GM18507 (cell line): ENCODE results near the gene MSANTD1.

Source experiments
- DNase-seq: peaks from one replicate; pipeline ENCODE4 v3.0.0; 2011; ENCODE audit warnings: low read depth; ENCODE audit not compliant: insufficient read length; ENCODE audit errors: extremely low spot score
- FAIRE-seq: peaks from 2 replicates; lab custom pipeline; 2011; peaks lifted over from hg19 to GRCh38; lab: Jason Lieb, UNC

Gene MSANTD1

GRCh38 chr4:3248811-3249661, at the start of gene MSANTD1:
MSANTD1 (plus strand) TSS chr4:3249159; CDS start chr4:3249223, 64 bp downstream.
- FAIRE-seq (no peak), DNase-seq (no peak)

GRCh38 chr4:3199653-3200422, 49.1 kb upstream of the MSANTD1 start:
- FAIRE-seq (no peak), DNase-seq (no peak)

GRCh38 chr4:3200423-3201090, 48.4 kb upstream of the MSANTD1 start:
- FAIRE-seq (no peak), DNase-seq (no peak)

GRCh38 chr4:3201718-3202702, 46.9 kb upstream of the MSANTD1 start:
- FAIRE-seq, result peak; percentile 89
- DNase-seq, result peak; percentile 44

DNA sequence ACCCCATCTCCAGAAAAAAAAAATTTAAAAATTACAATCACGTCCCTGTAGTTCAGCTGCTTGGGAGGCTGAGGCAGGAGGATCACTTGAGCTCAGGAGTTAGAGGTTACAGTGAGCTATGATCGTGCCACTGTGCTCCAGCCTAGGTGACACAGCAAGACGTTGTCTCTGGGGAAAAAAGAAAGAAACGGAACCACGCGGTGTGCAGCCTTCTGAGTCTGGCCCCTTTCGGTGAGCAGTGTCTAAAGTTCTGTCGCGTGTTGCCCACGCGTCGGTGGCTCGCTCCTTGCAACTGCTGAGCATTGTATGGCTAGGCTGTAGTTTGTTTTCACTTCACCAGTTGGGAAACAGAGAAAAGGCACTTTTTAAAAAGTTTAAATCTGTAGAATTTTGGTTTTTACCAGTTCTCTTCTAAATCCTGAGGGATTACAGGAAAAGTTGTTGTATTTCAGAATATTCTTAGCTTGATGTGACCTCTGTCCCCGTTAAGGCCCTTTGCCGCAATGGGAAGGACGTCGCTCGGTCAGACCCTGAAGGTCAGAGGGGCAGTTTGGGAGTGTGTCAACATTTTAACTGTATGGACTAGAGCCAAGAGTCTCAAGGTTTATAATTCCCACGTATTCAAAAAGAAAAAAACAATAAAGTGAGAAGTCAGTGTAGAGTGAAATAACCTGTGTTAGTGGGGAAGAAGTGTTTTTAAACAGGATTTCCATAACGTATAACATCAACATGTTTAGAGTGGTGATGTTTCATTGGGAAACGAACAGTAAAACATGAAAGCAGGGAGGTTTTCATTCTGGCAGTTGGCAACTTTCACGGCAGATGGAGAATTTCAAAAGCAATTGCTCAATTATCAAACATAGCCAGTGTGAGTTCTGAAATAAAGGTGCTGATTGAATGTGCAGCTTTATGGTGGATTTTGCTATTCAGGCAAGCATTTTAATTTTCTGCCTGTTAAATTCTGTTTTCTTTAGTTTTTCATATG, 45.8 kb upstream of the MSANTD1 start:
- DNase-seq, result no peak
- no peak for FAIRE-seq

DNA sequence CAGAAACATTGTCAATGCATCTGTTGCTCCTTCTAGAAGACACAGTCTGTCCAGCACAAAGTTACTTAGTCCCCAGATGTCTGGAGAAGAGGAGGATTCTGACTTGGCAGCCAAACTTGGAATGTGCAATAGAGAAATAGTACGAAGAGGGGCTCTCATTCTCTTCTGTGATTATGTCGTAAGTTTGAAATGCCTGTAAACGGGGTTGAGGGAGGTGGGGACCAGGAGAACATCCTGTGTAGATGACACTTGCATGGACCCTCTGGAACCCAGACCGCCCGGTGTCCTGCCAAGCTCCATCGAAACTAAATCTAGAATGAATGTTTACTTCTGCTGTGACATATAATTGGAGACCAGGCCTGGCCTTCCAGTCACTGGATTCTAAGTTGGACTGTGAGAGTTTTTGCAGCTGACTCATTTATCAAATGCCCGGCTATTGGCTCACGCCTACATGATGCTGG, 45.0 kb upstream of the MSANTD1 start:
- DNase-seq, result no peak
- no peak for FAIRE-seq

- FAIRE-seq, result no peak
- DNase-seq, result no peak
These were observed 43.0 kb upstream of the MSANTD1 start for GRCh38 chr4:3205995-3206394.

GRCh38 chr4:3206439-3207100, 42.4 kb upstream of the MSANTD1 start:
- no peak for DNase-seq
- FAIRE-seq, result no peak

- FAIRE-seq, result no peak
- DNase-seq, result no peak
These were observed 41.4 kb upstream of the MSANTD1 start for GRCh38 chr4:3207531-3208037.

GRCh38 chr4:3208826-3209225, 40.1 kb upstream of the MSANTD1 start:
- no peak for FAIRE-seq
- DNase-seq, result no peak

DNA sequence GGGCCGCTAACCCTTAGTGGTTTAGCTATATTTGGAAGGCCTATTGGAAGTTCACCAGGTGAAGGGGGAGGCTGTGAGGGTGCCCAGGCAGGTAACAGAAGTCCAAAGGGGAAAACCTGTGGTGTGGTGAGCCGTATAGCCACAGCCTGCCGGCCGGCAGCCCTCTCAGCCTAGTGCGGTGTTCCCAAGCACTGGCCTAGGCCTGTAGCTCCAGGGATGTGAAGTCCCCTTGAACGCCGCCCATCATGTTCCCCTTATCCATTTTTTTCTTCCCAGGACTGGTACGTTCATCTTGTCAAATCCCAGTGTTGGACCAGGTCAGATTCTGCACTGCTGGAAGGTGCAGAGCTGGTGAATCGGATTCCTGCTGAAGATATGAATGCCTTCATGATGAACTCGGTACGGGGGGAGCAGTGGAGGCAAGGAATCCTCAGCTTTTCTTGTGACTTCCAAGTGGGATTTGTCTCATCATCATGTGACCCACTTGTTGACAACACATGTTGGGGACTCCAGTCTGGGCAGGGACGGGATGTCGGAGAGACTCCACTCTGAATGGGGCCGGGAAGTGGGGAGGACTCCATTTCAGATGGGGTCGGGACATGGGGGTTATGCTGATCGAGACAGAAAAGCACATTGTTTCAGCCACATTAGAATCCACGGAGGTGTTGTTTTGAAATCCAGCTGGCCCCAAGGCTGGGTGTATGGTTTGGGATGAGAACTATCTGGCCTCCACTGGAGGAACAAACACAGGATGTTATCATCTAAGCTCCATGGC, 39.2 kb upstream of the MSANTD1 start:
- DNase-seq, result no peak
- no peak for FAIRE-seq

GRCh38 chr4:3210467-3210866, 38.5 kb upstream of the MSANTD1 start:
- FAIRE-seq (no peak), DNase-seq (no peak)

GRCh38 chr4:3211866-3212265, 37.1 kb upstream of the MSANTD1 start:
- DNase-seq, result no peak
- no peak for FAIRE-seq

- DNase-seq (no peak), FAIRE-seq (no peak)
These were observed 36.4 kb upstream of the MSANTD1 start for GRCh38 chr4:3212391-3213105.

GRCh38 chr4:3213106-3213425, 35.9 kb upstream of the MSANTD1 start:
- DNase-seq (no peak), FAIRE-seq (no peak)

- DNase-seq, result no peak
- no peak for FAIRE-seq
These were observed 35.2 kb upstream of the MSANTD1 start for GRCh38 chr4:3213661-3214250.
